Astrocyte (in vitro differentiated cells and primary cell): Measurements from ENCODE around the gene EFNA1.
"Not testable (repeated sequence)": the region's sequence is repeated elsewhere in the genome, so short reads cannot be mapped to it uniquely, and the experiment has no call there.

Experiments
- CTCF ChIP-seq: IDR thresholded peaks from 2 replicates; pipeline ENCODE4 v1.5.1; 2011; ENCODE audit warnings: low read depth, mild to moderate bottlenecking, inconsistent platforms, low read length, moderate library complexity; ENCODE audit not compliant: insufficient read depth
- EZH2 ChIP-seq: IDR thresholded peaks from 2 replicates; pipeline ENCODE4 v1.6.1; 2012; ENCODE audit warnings: mild to moderate bottlenecking, low read length, inconsistent platforms; ENCODE audit not compliant: insufficient read depth

- TF ChIP-seq CTCF, EZH2: not testable (repeated sequence)
These were observed 28.4 kb downstream of the EFNA1 start for GRCh38 chr1:155155996-155156643.
